NT2/D1 (cell line): Measurements from ENCODE around the gene POLN.

Source experiments
- DNase-seq: peaks from one replicate; pipeline ENCODE4 v3.0.0-alpha.2; 2011; ENCODE audit warnings: low read depth, low spot score
- H3K27me3 ChIP-seq: 2 replicates; pipeline ENCODE4 v1.6.0; 2011; ENCODE audit warnings: mild to moderate bottlenecking; ENCODE audit not compliant: insufficient read length, insufficient read depth
- H3K36me3 ChIP-seq: 2 replicates; pipeline ENCODE4 v1.6.1; 2011; ENCODE audit warnings: mild to moderate bottlenecking, low read length, mixed read lengths; ENCODE audit not compliant: insufficient read depth, insufficient read length
- H3K4me1 ChIP-seq: 2 replicates; pipeline ENCODE4 v1.5.1; 2011; ENCODE audit not compliant: insufficient read depth, insufficient read length
- H3K4me3 ChIP-seq: 2 replicates; pipeline ENCODE4 v1.5.1; 2011; ENCODE audit warnings: low read depth; ENCODE audit not compliant: insufficient read length
- H3K9ac ChIP-seq: 2 replicates; pipeline ENCODE4 v1.6.0; 2011; ENCODE audit warnings: low read depth; ENCODE audit not compliant: insufficient read length
- H3K9me3 ChIP-seq: 2 replicates; pipeline ENCODE4 v1.5.1; 2011; ENCODE audit warnings: mild to moderate bottlenecking, low read length; ENCODE audit not compliant: insufficient read depth
- SUZ12 ChIP-seq: IDR thresholded peaks from 2 replicates; pipeline ENCODE4 v1.6.1; 2011; ENCODE audit not compliant: insufficient read length, insufficient read depth; ENCODE audit errors: extremely low read depth
- YY1 ChIP-seq: IDR thresholded peaks from 2 replicates; pipeline ENCODE4 v1.6.1; 2011; ENCODE audit not compliant: insufficient read length, insufficient read depth
- ZNF274 ChIP-seq: IDR thresholded peaks from 2 replicates; pipeline ENCODE4 v1.6.1; 2011; ENCODE audit warnings: mild to moderate bottlenecking, low read depth, low read length

Gene POLN

GRCh38 chr4:2183394-2183793, 58.5 kb downstream of the POLN start:
- Histone ChIP-seq H3K4me3 (no peak overlapping the region), H3K27me3 (no peaks in the 10 kb centered on the region), H3K36me3 (no peaks in the 10 kb centered on the region), H3K9me3 (peaks cover 14% of the 10 kb centered on the region), H3K9ac (no peak overlapping the region), H3K4me1 (no peaks in the 10 kb centered on the region)
- DNase-seq, result no peak
- no peak for TF ChIP-seq SUZ12
- TF ChIP-seq ZNF274, result no peak
- TF ChIP-seq YY1, result no peak

GRCh38 chr4:2182994-2183393, 58.9 kb downstream of the POLN start:
- no peak for TF ChIP-seq YY1
- no peak for TF ChIP-seq SUZ12
- TF ChIP-seq ZNF274, result no peak
- H3K4me3 ChIP-seq, result no peak overlapping the region
- no peaks in the 10 kb centered on the region for H3K27me3 ChIP-seq
- peaks cover 14% of the 10 kb centered on the region for H3K9me3 ChIP-seq
- no peaks in the 10 kb centered on the region for H3K4me1 ChIP-seq
- H3K9ac ChIP-seq, result no peak overlapping the region
- H3K36me3 ChIP-seq, result no peaks in the 10 kb centered on the region
- DNase-seq, result no peak

GRCh38 chr4:2180410-2180809, 61.5 kb downstream of the POLN start:
- Histone ChIP-seq H3K4me3 (no peak overlapping the region), H3K9me3 (peaks cover 14% of the 10 kb centered on the region), H3K36me3 (no peaks in the 10 kb centered on the region), H3K9ac (no peak overlapping the region), H3K4me1 (no peaks in the 10 kb centered on the region), H3K27me3 (no peaks in the 10 kb centered on the region)
- TF ChIP-seq YY1 (no peak), SUZ12 (no peak), ZNF274 (no peak)
- DNase-seq, result no peak

- H3K9ac ChIP-seq, result no peak overlapping the region
- peaks cover 14% of the 10 kb centered on the region for H3K9me3 ChIP-seq
- no peaks in the 10 kb centered on the region for H3K36me3 ChIP-seq
- no peak for TF ChIP-seq YY1
- TF ChIP-seq SUZ12, result no peak
- TF ChIP-seq ZNF274, result no peak
- H3K27me3 ChIP-seq, result no peaks in the 10 kb centered on the region
- H3K4me3 ChIP-seq, result no peak overlapping the region
- no peak for DNase-seq
- H3K4me1 ChIP-seq, result no peaks in the 10 kb centered on the region
Observed at GRCh38 chr4:2179717-2180116, 62.2 kb downstream of the POLN start.

- TF ChIP-seq ZNF274 (no peak), SUZ12 (no peak), YY1 (no peak)
Observed at GRCh38 chr4:2178986-2179385, 62.9 kb downstream of the POLN start.

GRCh38 chr4:2177443-2178093, 64.4 kb downstream of the POLN start:
- Histone ChIP-seq H3K9me3 (peaks cover 8% of the 10 kb centered on the region), H3K4me3 (no peak overlapping the region), H3K36me3 (no peaks in the 10 kb centered on the region), H3K27me3 (no peaks in the 10 kb centered on the region), H3K4me1 (no peaks in the 10 kb centered on the region), H3K9ac (no peak overlapping the region)
- DNase-seq, result no peak
- TF ChIP-seq SUZ12 (no peak), YY1 (no peak), ZNF274 (no peak)

More at GRCh38 chr4:2178986-2179385, 62.9 kb downstream of the POLN start:
- Histone ChIP-seq H3K27me3 (no peaks in the 10 kb centered on the region), H3K36me3 (no peaks in the 10 kb centered on the region), H3K4me3 (no peak overlapping the region), H3K4me1 (no peaks in the 10 kb centered on the region), H3K9ac (no peak overlapping the region), H3K9me3 (peaks cover 14% of the 10 kb centered on the region)
- DNase-seq, result no peak

- Histone ChIP-seq H3K4me3 (no peak overlapping the region), H3K4me1 (no peaks in the 10 kb centered on the region), H3K9ac (no peak overlapping the region), H3K9me3 (no peaks in the 10 kb centered on the region), H3K27me3 (no peaks in the 10 kb centered on the region), H3K36me3 (no peaks in the 10 kb centered on the region)
- no peak for DNase-seq
- no peak for TF ChIP-seq SUZ12
- no peak for TF ChIP-seq ZNF274
- TF ChIP-seq YY1, result no peak
Observed at GRCh38 chr4:2175990-2176698, 65.8 kb downstream of the POLN start.
